Hepatocyte (in vitro differentiated cells): ENCODE results near the gene PCNT. TPM values are rescaled to one million over a fixed set of nuclear protein-coding genes. Genes with fewer than 3 reads are reported as not detected.

ENCODE experiments used
- DNase-seq: peaks from one replicate; pipeline ENCODE4 v3.0.0-alpha.2; 2016; ENCODE audit warnings: low spot score
- H2AFZ ChIP-seq: fragments of 200-600 bp; sonication (generic); 2 replicates; pipeline ENCODE4 v1.6.0; 2016; ENCODE audit warnings: antibody characterized with exemption, mild to moderate bottlenecking
- H3K27ac ChIP-seq: fragments of 200-600 bp; sonication (generic); 2 replicates; pipeline ENCODE4 v1.5.1; 2016; ENCODE audit warnings: mild to moderate bottlenecking
- H3K27me3 ChIP-seq: fragments of 200-600 bp; sonication (generic); 2 replicates; pipeline ENCODE4 v1.6.1; 2016
- H3K36me3 ChIP-seq: fragments of 200-600 bp; sonication (generic); replicated peaks from 2 replicates; pipeline ENCODE4 v1.5.1; 2016; ENCODE audit warnings: low read depth; ENCODE audit not compliant: insufficient read depth
- H3K4me1 ChIP-seq: fragments of 200-600 bp; sonication (generic); 2 replicates; pipeline ENCODE4 v1.5.1; 2016; ENCODE audit warnings: mild to moderate bottlenecking, moderate library complexity; ENCODE audit not compliant: insufficient read depth
- H3K4me2 ChIP-seq: fragments of 200-600 bp; sonication (generic); 2 replicates; pipeline ENCODE4 v1.6.0; 2016
- H3K4me3 ChIP-seq: fragments of 200-600 bp; sonication (generic); 2 replicates; pipeline ENCODE4 v1.5.1; 2016; ENCODE audit warnings: mild to moderate bottlenecking
- H3K79me2 ChIP-seq: fragments of 200-600 bp; sonication (generic); 2 replicates; pipeline ENCODE4 v1.6.0; 2017; ENCODE audit warnings: mild to moderate bottlenecking
- H3K9me2 ChIP-seq: fragments of 200-600 bp; sonication (generic); replicated peaks from 2 replicates; pipeline ENCODE4 v1.6.0; 2017; ENCODE audit warnings: mild to moderate bottlenecking; ENCODE audit not compliant: insufficient read depth
- H3K9me3 ChIP-seq: fragments of 200-600 bp; sonication (generic); 2 replicates; pipeline ENCODE4 v1.5.1; 2016; ENCODE audit warnings: low read depth, mild to moderate bottlenecking
- H4K20me1 ChIP-seq: fragments of 200-600 bp; sonication (generic); 2 replicates; pipeline ENCODE4 v1.6.0; 2016; ENCODE audit warnings: mild to moderate bottlenecking; ENCODE audit not compliant: insufficient read depth, poor library complexity, severe bottlenecking
- CTCF ChIP-seq: fragments of 200-600 bp; sonication (generic); IDR thresholded peaks from 2 replicates; pipeline ENCODE4 v1.5.1; 2016; ENCODE audit warnings: antibody characterized with exemption, mild to moderate bottlenecking; ENCODE audit not compliant: poor library complexity
- EZH2 ChIP-seq: fragments of 200-600 bp; sonication (generic); IDR thresholded peaks from 2 replicates; pipeline ENCODE4 v1.6.1; 2016; ENCODE audit warnings: antibody characterized with exemption, mild to moderate bottlenecking, borderline replicate concordance
- EZH2phosphoT487 ChIP-seq: fragments of 200-600 bp; sonication (generic); IDR thresholded peaks from one replicate; pipeline ENCODE4 v1.6.1; 2018; ENCODE audit warnings: antibody characterized with exemption, mild to moderate bottlenecking, low read depth, moderate library complexity; ENCODE audit not compliant: unreplicated experiment, severe bottlenecking
- WGBS: methylation state at CpG from one replicate; pipeline ENCODE4 v1.1.6; 2016; ENCODE audit warnings: low lambda C conversion rate; ENCODE audit errors: missing lambda C conversion rate; 5-methylcytosine and 5-hydroxymethylcytosine counted together
- polyA plus RNA-seq: library from polyadenylated mRNA; unstranded; fragments of >200 nt; fragmentation: Nextera tagmentation; extraction: Ambion mirVana; gene quantifications from 2 replicates; pipeline ENCODE4 v1.2.1, GENCODE V29; 2016
- total RNA-seq: library from RNA; depleted of rRNA; stranded (reverse); fragments of >200 nt; gene quantifications from 2 replicates; pipeline ENCODE4 v1.2.3, GENCODE V29; 2014

PCNT gene
- total and polyA plus RNA-seq, 2 experiments from 2014 or later: 11.5 to 14.3 TPM

- no peak for DNase-seq
- Histone ChIP-seq H3K4me3 (no peak overlapping the region), H3K36me3 (no peaks in the 10 kb centered on the region), H3K9me3 (no peaks in the 10 kb centered on the region), H4K20me1 (no peaks in the 10 kb centered on the region), H3K4me1 (no peaks in the 10 kb centered on the region), H3K9me2 (no peaks in the 10 kb centered on the region), H3K27ac (no peak overlapping the region), H2AFZ (no peak overlapping the region), H3K27me3 (no peaks in the 10 kb centered on the region), H3K4me2 (no peak overlapping the region), H3K79me2 (no peaks in the 10 kb centered on the region)
- WGBS: 78% methylated on average over 44 of the region's 45 CpGs
- TF ChIP-seq EZH2phosphoT487: no peak
- TF ChIP-seq EZH2: no peak
- no peak for TF ChIP-seq CTCF
Observed at GRCh38 chr21:46385846-46386733, 62.1 kb downstream of the PCNT start.

DNA sequence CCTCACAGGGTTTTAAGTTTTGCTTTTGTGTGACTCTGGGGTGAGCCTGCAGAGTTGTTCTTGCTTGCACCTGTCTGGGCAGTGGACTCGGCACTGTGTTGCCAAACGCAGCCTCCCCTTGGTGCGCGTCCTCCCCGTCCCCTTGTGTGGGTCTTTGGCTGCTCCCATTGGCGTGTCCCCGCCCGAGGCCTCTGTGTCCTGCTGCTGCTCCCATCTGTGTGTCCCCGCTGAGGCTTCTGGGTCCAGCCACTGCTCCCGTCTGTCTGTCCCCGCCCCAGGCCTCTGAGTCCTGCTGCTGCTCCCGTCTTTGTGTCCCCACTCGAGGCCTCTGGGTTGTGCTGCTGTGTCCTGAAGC, 62.8 kb downstream of the PCNT start:
- WGBS: 88% methylated on average over 13 of the region's 13 CpGs
- TF ChIP-seq CTCF: no peak
- no peak for TF ChIP-seq EZH2phosphoT487
- no peak for TF ChIP-seq EZH2
- H4K20me1 ChIP-seq: no peaks in the 10 kb centered on the region
- no peaks in the 10 kb centered on the region for H3K9me3 ChIP-seq
- no peak overlapping the region for H2AFZ ChIP-seq
- no peak overlapping the region for H3K27ac ChIP-seq
- no peak overlapping the region for H3K4me3 ChIP-seq
- no peaks in the 10 kb centered on the region for H3K27me3 ChIP-seq
- no peaks in the 10 kb centered on the region for H3K9me2 ChIP-seq
- DNase-seq: no peak
- H3K36me3 ChIP-seq: no peaks in the 10 kb centered on the region
- H3K4me1 ChIP-seq: no peaks in the 10 kb centered on the region
- H3K4me2 ChIP-seq: no peak overlapping the region
- H3K79me2 ChIP-seq: no peaks in the 10 kb centered on the region

DNA sequence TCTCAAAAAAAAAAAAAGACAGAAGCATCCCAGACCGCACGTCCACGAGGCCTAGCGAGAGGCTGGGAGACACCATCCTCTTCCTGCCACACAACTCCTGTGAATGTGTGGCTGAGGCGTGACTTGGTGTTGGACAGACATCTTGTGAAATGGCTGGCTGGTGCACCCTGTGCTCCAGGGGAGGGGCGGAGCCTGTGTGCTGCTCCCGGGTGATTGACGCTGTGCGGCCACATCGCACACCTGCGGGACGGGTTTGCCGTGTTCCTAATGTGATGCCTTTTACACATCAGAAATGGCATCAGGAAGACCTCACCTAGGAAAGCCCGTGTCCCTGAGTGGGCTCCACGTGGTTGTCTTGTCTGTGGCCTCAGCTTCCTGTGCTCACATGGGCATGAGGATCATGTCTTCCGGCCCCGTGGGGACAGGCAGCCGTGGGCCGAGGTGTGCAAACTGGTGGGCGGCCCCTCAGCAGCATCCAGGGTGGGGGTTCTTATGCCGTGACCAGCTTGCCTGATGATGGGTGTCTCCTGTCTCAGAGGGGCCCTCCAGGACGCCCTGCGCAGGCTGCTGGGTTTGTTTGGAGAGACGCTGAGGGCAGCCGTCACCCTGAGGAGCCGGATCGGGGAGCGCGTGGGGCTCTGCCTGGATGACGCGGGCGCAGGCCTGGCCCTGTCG, 64.4 kb downstream of the PCNT start:
- no peaks in the 10 kb centered on the region for H3K36me3 ChIP-seq

More for the DNA sequence above, 64.4 kb downstream of the PCNT start:
- H3K9me2 ChIP-seq: no peaks in the 10 kb centered on the region
- H3K27ac ChIP-seq: no peak overlapping the region
- H4K20me1 ChIP-seq: no peaks in the 10 kb centered on the region
- TF ChIP-seq CTCF: no peak
- no peak for TF ChIP-seq EZH2
- TF ChIP-seq EZH2phosphoT487: no peak
- no peak overlapping the region for H3K4me3 ChIP-seq
- H3K27me3 ChIP-seq: no peaks in the 10 kb centered on the region
- H3K4me2 ChIP-seq: no peak overlapping the region
- DNase-seq: no peak
- no peaks in the 10 kb centered on the region for H3K9me3 ChIP-seq
- no peaks in the 10 kb centered on the region for H3K79me2 ChIP-seq
- H3K4me1 ChIP-seq: no peaks in the 10 kb centered on the region
- 95% methylated on average over 33 of the region's 33 CpGs for WGBS
- no peak overlapping the region for H2AFZ ChIP-seq
